ENCODE results near the gene CHCHD3.
"Not testable (repeated sequence)": the region's sequence is repeated elsewhere in the genome, so short reads cannot be mapped to it uniquely, and the experiment has no call there.

Gene CHCHD3

GRCh38 chr7:133047321-133047720, 34.6 kb downstream of the CHCHD3 start:
- no peak for DNase-seq (ENCODE audit: low read depth in 4 of 4, low spot score in 1 of 4)

DNA sequence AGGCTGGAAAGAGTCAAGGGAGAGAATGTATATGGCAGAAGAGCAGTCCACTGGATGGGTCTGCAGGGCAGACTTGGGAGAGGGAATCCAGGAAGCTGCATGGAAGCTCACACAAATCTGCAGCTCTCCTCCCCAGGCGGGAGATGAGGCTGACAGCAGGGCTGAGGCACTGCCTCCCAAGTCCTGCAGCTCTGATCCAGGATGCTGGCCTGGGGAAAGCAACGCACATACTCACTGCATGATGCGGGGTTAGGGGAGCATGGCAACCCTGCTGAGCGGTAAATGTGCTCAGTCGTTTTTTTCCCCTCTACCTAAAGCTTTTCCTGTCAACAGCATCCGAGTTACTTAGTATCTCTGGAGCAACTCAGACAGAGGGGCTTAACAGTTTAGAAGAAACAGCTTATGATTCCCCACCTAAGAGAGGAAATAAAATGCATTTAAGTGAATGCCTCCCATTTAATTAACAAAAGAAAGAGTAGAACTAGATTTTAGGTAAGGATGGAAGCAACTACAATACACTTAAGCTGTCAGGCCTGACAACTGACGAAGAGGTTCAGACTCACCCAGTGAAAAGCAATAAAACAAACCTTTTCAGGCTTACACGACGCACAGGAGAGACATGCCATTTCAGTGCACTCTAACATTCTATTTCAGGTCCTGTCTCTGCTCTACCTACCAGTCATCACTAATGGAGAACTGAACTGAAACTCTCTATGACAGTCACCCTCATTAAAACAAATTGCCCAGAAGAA, 37.0 kb downstream of the CHCHD3 start:
- DNase-seq (ENCODE audit: low read depth in 4 of 4, low spot score in 1 of 4), result no peak

- DNase-seq (ENCODE audit: low read depth in 4 of 4, low spot score in 1 of 4), result no peak
These were observed 41.2 kb downstream of the CHCHD3 start for GRCh38 chr7:133040674-133041073.

- DNase-seq (ENCODE audit: low read depth in 4 of 4, low spot score in 1 of 4), result no peak
These were observed 41.7 kb downstream of the CHCHD3 start for GRCh38 chr7:133040178-133040577.

GRCh38 chr7:133039614-133040013, 42.3 kb downstream of the CHCHD3 start:
- DNase-seq (ENCODE audit: low read depth in 4 of 4, low spot score in 1 of 4), result no peak

DNA sequence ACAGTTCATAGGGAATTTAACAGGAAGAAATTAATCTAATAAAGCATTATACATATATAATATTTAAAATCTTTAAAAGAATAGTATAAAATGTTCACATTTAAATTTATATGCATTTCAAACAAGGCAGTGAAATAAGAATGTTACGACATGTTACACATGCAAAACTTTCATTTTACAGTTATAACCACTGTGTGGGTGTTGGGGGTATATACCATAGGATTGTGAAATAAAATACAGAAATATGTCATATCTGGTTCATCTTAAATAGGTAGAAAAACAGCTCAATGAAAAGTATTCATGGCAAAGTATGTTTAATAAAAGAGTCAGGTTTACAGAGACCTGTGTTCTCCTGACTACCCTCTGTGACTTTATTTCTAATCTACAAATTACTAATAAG, 45.6 kb downstream of the CHCHD3 start:
- no peak for DNase-seq (ENCODE audit: low read depth in 4 of 4, low spot score in 1 of 4)

- DNase-seq (ENCODE audit: low read depth in 4 of 4, low spot score in 1 of 4), result not testable (repeated sequence)
These were observed 46.6 kb downstream of the CHCHD3 start for GRCh38 chr7:133035240-133035639.

GRCh38 chr7:133030346-133030745, 51.5 kb downstream of the CHCHD3 start:
- no peak for DNase-seq (ENCODE audit: low read depth in 4 of 4, low spot score in 1 of 4)

- DNase-seq (ENCODE audit: low read depth in 4 of 4, low spot score in 1 of 4), result no peak
These were observed 52.4 kb downstream of the CHCHD3 start for GRCh38 chr7:133029463-133029862.

- no peak for DNase-seq (ENCODE audit: low read depth in 4 of 4, low spot score in 1 of 4)
These were observed 54.5 kb downstream of the CHCHD3 start for GRCh38 chr7:133027397-133027796.

- DNase-seq (ENCODE audit: low read depth in 4 of 4, low spot score in 1 of 4), result no peak
These were observed 55.6 kb downstream of the CHCHD3 start for GRCh38 chr7:133026210-133026859.

DNA sequence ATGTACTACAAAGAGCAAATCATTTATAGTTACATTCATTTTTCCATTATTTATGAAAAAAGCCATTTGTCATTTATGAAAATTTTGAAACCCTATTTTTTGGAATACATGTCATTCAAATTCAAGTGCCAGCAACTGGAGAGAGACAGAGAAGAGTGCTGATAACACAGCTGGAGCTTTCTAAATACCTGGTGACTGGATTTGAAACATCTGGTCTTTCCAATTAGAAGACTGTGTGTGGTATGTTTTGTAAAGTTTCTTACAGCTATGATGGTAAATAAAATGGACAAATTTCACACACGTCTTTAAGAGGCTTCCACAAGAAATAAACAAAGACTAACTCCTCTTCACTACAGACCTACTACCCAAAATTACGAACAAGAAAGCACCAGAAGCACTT, 56.8 kb downstream of the CHCHD3 start:
- no peak for DNase-seq (ENCODE audit: low read depth in 4 of 4, low spot score in 1 of 4)

DNA sequence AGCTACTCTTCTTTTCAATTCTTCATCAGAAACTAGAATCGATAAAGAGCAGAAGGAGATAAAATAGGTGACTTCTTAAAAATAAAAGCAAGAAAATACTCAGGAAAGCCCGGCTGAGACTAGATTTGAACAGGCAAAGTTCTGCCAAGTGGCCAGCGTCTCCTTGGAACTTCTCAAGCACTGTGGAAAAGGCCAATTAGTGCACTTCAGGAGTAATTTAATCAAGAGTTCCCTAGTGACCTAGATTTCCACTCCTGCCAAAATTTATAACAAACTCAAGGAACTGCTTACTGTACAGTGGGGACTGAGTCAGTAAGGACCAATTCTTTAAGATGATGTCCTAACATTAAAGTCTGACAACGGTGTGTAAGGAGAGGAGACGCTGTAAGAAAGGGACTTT, 57.3 kb downstream of the CHCHD3 start:
- DNase-seq (ENCODE audit: low read depth in 4 of 4, low spot score in 1 of 4), result no peak

DNA sequence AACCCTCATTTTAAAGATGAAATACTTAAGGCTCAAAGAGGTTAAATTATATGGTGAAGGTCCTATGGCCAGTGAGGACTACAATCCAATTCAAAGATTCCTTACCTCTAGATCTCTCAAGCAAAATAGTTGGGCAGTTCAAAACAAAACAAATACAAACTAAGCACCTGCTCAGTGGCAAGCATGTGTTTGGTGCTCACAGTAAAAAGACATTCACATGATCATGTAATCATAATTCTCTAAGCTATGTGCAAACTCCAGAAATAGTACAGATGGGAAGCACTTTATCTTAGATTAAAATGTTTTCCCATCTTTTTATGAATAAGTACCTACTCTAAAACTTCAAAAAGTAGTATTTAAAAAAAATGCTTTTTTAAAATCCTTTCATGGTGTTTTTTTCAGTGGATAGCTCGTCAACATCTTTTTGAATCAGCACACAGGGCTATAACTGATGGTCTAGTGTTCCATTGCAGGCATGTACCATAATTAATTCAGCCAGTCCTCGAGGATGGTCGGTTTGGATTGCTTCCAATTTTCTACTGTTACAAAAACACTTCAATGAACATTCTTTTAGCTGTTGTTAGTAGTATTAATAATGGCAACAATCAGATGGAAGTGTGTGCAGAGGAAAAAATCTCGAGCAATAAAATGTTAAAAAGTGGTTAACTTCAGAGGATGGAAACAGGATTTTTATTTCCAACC, 58.4 kb downstream of the CHCHD3 start:
- DNase-seq (ENCODE audit: low read depth in 4 of 4, low spot score in 1 of 4), result no peak

GRCh38 chr7:133022661-133023060, 59.2 kb downstream of the CHCHD3 start:
- DNase-seq (ENCODE audit: low read depth in 4 of 4, low spot score in 1 of 4), result no peak

GRCh38 chr7:133021196-133021595, 60.7 kb downstream of the CHCHD3 start:
- DNase-seq (ENCODE audit: low read depth in 4 of 4, low spot score in 1 of 4), result no peak

- no peak for DNase-seq (ENCODE audit: low read depth in 4 of 4, low spot score in 1 of 4)
These were observed 61.4 kb downstream of the CHCHD3 start for GRCh38 chr7:133020496-133020895.

DNA sequence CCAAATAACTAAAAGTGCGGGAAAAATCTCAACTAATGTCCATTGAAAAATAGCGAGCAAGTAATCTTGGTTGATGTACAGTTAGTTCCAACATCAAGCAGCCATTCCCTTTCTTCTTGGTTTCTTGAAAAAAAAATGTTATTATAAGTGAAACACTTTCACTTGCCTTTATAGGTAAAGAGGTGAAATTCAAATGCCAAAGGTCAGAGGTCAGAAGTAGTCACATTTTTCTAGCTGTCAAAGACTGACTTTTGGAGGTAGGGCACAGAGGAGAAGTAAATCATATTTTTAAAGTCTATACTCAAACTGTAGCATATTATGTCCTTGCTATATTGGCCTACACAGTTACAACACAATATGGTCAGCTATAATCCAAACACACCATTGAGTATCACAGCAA, 62.3 kb downstream of the CHCHD3 start:
- no peak for DNase-seq (ENCODE audit: low read depth in 4 of 4, low spot score in 1 of 4)

GRCh38 chr7:133016604-133017003, 65.3 kb downstream of the CHCHD3 start:
- no peak for DNase-seq (ENCODE audit: low read depth in 4 of 4, low spot score in 1 of 4)

DNA sequence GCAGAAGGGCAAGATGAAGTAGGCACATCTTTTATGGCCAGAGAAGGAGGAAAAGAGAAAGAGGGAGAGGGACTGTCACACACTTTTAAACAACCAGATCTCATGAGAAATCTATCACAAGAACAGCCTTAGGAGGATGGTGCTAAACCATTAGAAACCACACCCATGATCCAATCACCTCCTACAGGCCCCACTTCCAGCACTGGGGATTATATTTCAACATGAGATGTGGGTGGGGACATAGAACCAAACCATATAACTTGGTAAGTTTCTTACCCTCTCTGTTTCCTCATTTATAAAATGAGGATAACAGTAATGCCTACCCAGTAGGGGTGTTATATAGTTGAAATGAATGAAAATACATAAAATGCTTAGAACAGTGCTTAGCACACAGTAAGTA, 66.0 kb downstream of the CHCHD3 start:
- no peak for DNase-seq (ENCODE audit: low read depth in 4 of 4, low spot score in 1 of 4)

- no peak for DNase-seq (ENCODE audit: low read depth in 4 of 4, low spot score in 1 of 4)
These were observed 70.1 kb downstream of the CHCHD3 start for GRCh38 chr7:133011746-133012145.

Data from stimulated activated CD4-positive, alpha-beta T cell treated with anti-CD3 and anti-CD28 coated beads, Interleukin-1b, Interleukin-23, amount 100 ng/mL, for 24 hours (primary cell).